HG03060 (cell line): ENCODE data around the gene LDLR.
"Not testable (repeated sequence)": the region's sequence is repeated elsewhere in the genome, so short reads cannot be mapped to it uniquely, and the experiment has no call there.

ENCODE experiments used
- ATAC-seq: cut with Tn5 transposase; IDR thresholded peaks from one replicate; pipeline ENCODE4 v1.9.1; 2021; ENCODE audit warnings: low read depth, moderate number of reproducible peaks; ENCODE audit not compliant: unreplicated experiment

LDLR gene

GRCh38 chr19:11069561-11069960 is 19.7 kb upstream of the LDLR start:
- ATAC-seq: no peak

- no peak for ATAC-seq
Measured at GRCh38 chr19:11070123-11070522, 19.1 kb upstream of the LDLR start.

GRCh38 chr19:11073568-11073967 is 15.7 kb upstream of the LDLR start:
- ATAC-seq: no peak

- ATAC-seq: not testable (repeated sequence)
Measured at GRCh38 chr19:11076792-11077191, 12.5 kb upstream of the LDLR start.

- no peak for ATAC-seq
Measured at GRCh38 chr19:11078893-11079292, 10.4 kb upstream of the LDLR start.

- ATAC-seq: no peak
Measured at GRCh38 chr19:11079999-11080398, 9.3 kb upstream of the LDLR start.

GRCh38 chr19:11087870-11088505 is 1.3 kb upstream of the LDLR start:
- no peak for ATAC-seq

- no peak for ATAC-seq
Measured at GRCh38 chr19:11088506-11089253, 583 bp upstream of the LDLR start.

GRCh38 chr19:11090014-11090263 is 676 bp downstream of the LDLR start:
- not testable (repeated sequence) for ATAC-seq

GRCh38 chr19:11090264-11090996 is 1.2 kb downstream of the LDLR start:
- peak; percentile 34 for ATAC-seq

GRCh38 chr19:11090997-11091702 is 1.9 kb downstream of the LDLR start:
- ATAC-seq: no peak

- ATAC-seq: no peak
Measured at GRCh38 chr19:11091703-11092153, 2.5 kb downstream of the LDLR start.

GRCh38 chr19:11092181-11092538 is 2.9 kb downstream of the LDLR start:
- no peak for ATAC-seq

- ATAC-seq: no peak
Measured at GRCh38 chr19:11093689-11094238, 4.5 kb downstream of the LDLR start.

GRCh38 chr19:11094520-11094894 is 5.2 kb downstream of the LDLR start:
- no peak for ATAC-seq

- no peak for ATAC-seq
Measured at GRCh38 chr19:11096210-11096841, 7.1 kb downstream of the LDLR start.

GRCh38 chr19:11097367-11097766 is 8.1 kb downstream of the LDLR start:
- not testable (repeated sequence) for ATAC-seq

GRCh38 chr19:11098327-11098726 is 9.1 kb downstream of the LDLR start:
- no peak for ATAC-seq

- ATAC-seq: no peak
Measured at GRCh38 chr19:11098861-11099260, 9.6 kb downstream of the LDLR start.

- ATAC-seq: no peak
Measured at GRCh38 chr19:11100049-11100448, 10.8 kb downstream of the LDLR start.
